ENCODE measurements around the gene SWT1. TPM values are rescaled to one million over a fixed set of nuclear protein-coding genes. Genes with fewer than 3 reads are reported as not detected.

The SWT1 gene
- total RNA-seq, 1 donor from 2014 or later, result 3.5 TPM

DNA sequence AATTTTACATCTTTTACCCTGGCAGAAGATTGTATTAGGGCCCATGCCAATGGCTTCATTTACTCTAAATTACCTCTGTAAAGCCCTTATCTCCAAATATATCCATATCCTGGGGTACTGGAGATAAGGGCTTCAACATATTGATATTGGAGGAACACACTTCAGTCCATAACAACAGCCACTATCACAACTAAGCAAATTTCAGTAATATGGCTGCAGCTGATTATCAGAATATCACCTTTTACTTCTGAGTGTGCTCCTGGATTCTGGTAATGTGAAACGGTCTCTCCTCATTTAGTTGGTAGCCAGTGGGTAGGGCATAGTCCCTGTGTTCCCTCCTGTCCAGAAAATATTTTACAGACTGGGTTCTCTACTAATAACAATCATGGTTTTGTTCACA, 106.8 kb downstream of the SWT1 start:
- Mint-ChIP-seq H3K36me3 (ENCODE audit: low read depth) (no peaks in the 10 kb centered on the region), H3K9me3 (ENCODE audit: low read depth) (no peaks in the 10 kb centered on the region), H3K4me3 (ENCODE audit: unreplicated experiment) (no peak overlapping the region), H3K4me1 (ENCODE audit: low read depth) (peaks cover 23% of the 10 kb centered on the region), H3K27me3 (ENCODE audit: low read depth) (no peaks in the 10 kb centered on the region), H3K27ac (ENCODE audit: unreplicated experiment) (no peak overlapping the region)
- TF ChIP-seq, protein P1, sequence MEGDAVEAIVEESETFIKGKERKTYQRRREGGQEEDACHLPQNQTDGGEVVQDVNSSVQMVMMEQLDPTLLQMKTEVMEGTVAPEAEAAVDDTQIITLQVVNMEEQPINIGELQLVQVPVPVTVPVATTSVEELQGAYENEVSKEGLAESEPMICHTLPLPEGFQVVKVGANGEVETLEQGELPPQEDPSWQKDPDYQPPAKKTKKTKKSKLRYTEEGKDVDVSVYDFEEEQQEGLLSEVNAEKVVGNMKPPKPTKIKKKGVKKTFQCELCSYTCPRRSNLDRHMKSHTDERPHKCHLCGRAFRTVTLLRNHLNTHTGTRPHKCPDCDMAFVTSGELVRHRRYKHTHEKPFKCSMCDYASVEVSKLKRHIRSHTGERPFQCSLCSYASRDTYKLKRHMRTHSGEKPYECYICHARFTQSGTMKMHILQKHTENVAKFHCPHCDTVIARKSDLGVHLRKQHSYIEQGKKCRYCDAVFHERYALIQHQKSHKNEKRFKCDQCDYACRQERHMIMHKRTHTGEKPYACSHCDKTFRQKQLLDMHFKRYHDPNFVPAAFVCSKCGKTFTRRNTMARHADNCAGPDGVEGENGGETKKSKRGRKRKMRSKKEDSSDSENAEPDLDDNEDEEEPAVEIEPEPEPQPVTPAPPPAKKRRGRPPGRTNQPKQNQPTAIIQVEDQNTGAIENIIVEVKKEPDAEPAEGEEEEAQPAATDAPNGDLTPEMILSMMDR (IDR thresholded peaks at IDR 0.05), result no peak
- DNase-seq (ENCODE audit: low spot score), result no peak

DNA sequence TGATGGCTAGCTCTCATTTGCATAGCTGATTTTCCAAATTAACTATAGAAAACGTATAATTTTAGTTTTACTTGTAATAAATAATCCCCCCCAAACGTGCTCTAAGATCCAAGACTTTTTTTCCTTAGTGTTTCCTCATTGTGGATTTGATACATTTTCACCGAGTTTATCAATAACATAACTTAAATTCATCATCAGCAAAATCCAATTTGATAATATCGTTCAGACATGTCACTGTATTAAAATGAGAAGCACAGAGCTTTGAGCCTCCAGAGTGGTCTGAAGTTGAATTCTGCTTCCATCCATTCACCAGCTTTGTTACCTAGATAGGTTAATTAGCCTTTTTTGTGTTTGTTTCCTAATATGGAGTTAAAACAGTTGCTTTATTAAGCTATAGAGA, 108.3 kb downstream of the SWT1 start:
- Mint-ChIP-seq H3K36me3 (ENCODE audit: low read depth) (no peaks in the 10 kb centered on the region), H3K27ac (ENCODE audit: unreplicated experiment) (no peak overlapping the region), H3K4me1 (ENCODE audit: low read depth) (peaks cover 14% of the 10 kb centered on the region), H3K9me3 (ENCODE audit: low read depth) (no peaks in the 10 kb centered on the region), H3K4me3 (ENCODE audit: unreplicated experiment) (no peak overlapping the region), H3K27me3 (ENCODE audit: low read depth) (no peaks in the 10 kb centered on the region)
- TF ChIP-seq, protein P1 (IDR thresholded peaks at IDR 0.05), result no peak
- no peak for DNase-seq (ENCODE audit: low spot score)

DNA sequence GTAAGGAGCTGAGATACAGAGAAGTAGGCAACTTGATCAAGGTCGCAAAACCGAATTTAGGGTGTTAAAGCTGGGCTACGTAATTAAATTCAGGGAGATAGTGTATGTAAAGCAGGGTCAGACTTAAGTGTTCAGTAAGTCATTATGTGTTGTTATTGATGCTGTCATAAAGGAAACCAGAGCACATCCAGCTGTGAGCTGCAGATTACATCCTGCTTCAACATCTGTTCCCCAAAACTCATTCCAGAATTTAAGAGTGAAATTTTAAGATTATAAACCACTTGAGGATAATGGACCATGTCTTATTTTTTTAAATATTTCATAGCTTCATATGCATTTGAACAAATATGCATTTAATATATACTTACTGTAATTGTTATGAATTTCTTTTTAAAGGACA, 110.3 kb downstream of the SWT1 start:
- H3K9me3 Mint-ChIP-seq (ENCODE audit: low read depth), result no peaks in the 10 kb centered on the region
- no peaks in the 10 kb centered on the region for H3K27me3 Mint-ChIP-seq (ENCODE audit: low read depth)
- no peak for DNase-seq (ENCODE audit: low spot score)
- no peaks in the 10 kb centered on the region for H3K36me3 Mint-ChIP-seq (ENCODE audit: low read depth)
- TF ChIP-seq, protein P1 (IDR thresholded peaks at IDR 0.05), result no peak
- no peak overlapping the region for H3K27ac Mint-ChIP-seq (ENCODE audit: unreplicated experiment)
- H3K4me3 Mint-ChIP-seq (ENCODE audit: unreplicated experiment), result no peak overlapping the region
- H3K4me1 Mint-ChIP-seq (ENCODE audit: low read depth), result peaks cover 13% of the 10 kb centered on the region

DNA sequence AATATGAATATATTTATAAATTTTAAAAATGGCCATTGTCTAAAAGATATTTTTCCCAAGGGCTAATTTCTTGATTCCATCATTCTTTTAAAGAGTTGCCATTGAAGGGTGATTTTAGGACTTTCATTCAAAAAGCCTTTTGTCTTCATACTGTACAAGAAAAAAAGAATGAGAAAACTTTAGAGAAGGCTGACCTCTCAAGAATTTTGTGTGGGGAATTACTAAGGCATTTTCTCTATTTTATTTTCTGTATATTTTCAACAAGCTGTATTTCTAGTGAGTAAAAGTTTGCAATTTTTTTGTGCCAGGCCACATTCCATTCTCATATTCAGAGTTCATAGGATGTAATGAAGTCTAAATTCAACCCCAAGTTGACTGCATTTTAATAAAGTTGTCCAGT, 110.7 kb downstream of the SWT1 start:
- no peak for DNase-seq (ENCODE audit: low spot score)
- H3K36me3 Mint-ChIP-seq (ENCODE audit: low read depth), result no peaks in the 10 kb centered on the region
- H3K4me3 Mint-ChIP-seq (ENCODE audit: unreplicated experiment), result no peak overlapping the region
- no peaks in the 10 kb centered on the region for H3K27me3 Mint-ChIP-seq (ENCODE audit: low read depth)
- TF ChIP-seq, protein P1 (IDR thresholded peaks at IDR 0.05), result no peak
- H3K4me1 Mint-ChIP-seq (ENCODE audit: low read depth), result peaks cover 15% of the 10 kb centered on the region
- no peak overlapping the region for H3K27ac Mint-ChIP-seq (ENCODE audit: unreplicated experiment)
- H3K9me3 Mint-ChIP-seq (ENCODE audit: low read depth), result no peaks in the 10 kb centered on the region

DNA sequence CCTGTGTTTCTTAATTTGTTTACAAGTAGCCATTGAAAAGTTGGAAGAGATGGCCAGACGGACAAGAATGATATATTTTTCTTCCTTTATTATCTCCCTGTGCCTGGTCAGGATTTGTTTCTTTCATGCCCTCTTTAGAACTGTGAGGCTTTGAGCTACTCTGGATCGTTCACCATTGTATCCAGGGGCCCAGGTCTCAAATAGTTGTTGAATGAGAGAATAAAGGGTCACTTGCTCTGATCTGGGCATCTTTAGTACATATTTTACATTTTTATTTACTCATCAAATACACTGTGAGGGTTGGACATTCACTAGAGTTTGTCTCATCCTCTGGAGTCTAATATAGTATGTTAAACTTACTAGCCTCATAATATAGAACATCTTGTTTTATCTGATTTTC, 111.4 kb downstream of the SWT1 start:
- H3K4me1 Mint-ChIP-seq (ENCODE audit: low read depth), result peaks cover 15% of the 10 kb centered on the region
- H3K36me3 Mint-ChIP-seq (ENCODE audit: low read depth), result no peaks in the 10 kb centered on the region
- H3K27me3 Mint-ChIP-seq (ENCODE audit: low read depth), result no peaks in the 10 kb centered on the region
- no peak overlapping the region for H3K27ac Mint-ChIP-seq (ENCODE audit: unreplicated experiment)
- no peaks in the 10 kb centered on the region for H3K9me3 Mint-ChIP-seq (ENCODE audit: low read depth)
- H3K4me3 Mint-ChIP-seq (ENCODE audit: unreplicated experiment), result no peak overlapping the region
- no peak for DNase-seq (ENCODE audit: low spot score)
- TF ChIP-seq, protein P1 (IDR thresholded peaks at IDR 0.05), result no peak

Data from chondrocyte (in vitro differentiated cells).